CD4-positive, alpha-beta T cell treated with Interferon gamma for 1 hour (primary cell): Measurements from ENCODE around the gene MTNR1B.

Experiments used
- DNase-seq: peaks from one replicate; pipeline ENCODE4 v3.0.0-alpha.2; 2020

Gene MTNR1B

GRCh38 chr11:92969634-92970347 is at the start of gene MTNR1B:
TSS of gene MTNR1B (plus strand) at chr11:92969651. CDS start at chr11:92969726, 75 bp downstream.
- no peak for DNase-seq

GRCh38 chr11:92920331-92920730 is 49.1 kb upstream of the MTNR1B start:
- DNase-seq = no peak

GRCh38 chr11:92922731-92923130 is 46.7 kb upstream of the MTNR1B start:
- DNase-seq = no peak

- no peak for DNase-seq
These were observed 40.2 kb upstream of the MTNR1B start for GRCh38 chr11:92929246-92929645.

- no peak for DNase-seq
These were observed 39.8 kb upstream of the MTNR1B start for GRCh38 chr11:92929653-92930052.

- no peak for DNase-seq
These were observed 37.6 kb upstream of the MTNR1B start for GRCh38 chr11:92931746-92932422.

- DNase-seq = no peak
These were observed 30.1 kb upstream of the MTNR1B start for GRCh38 chr11:92939305-92939704.

- no peak for DNase-seq
These were observed 27.5 kb upstream of the MTNR1B start for GRCh38 chr11:92941676-92942571.

GRCh38 chr11:92946707-92947106 is 22.7 kb upstream of the MTNR1B start:
- DNase-seq = no peak

- DNase-seq = no peak
These were observed 21.3 kb upstream of the MTNR1B start for GRCh38 chr11:92948116-92948515.

GRCh38 chr11:92954003-92954402 is 15.4 kb upstream of the MTNR1B start:
- no peak for DNase-seq

- no peak for DNase-seq
These were observed 13.6 kb upstream of the MTNR1B start for GRCh38 chr11:92955860-92956259.

GRCh38 chr11:92960886-92961285 is 8.6 kb upstream of the MTNR1B start:
- no peak for DNase-seq

- no peak for DNase-seq
These were observed 7.0 kb upstream of the MTNR1B start for GRCh38 chr11:92962446-92962845.

- DNase-seq = no peak
These were observed 5.0 kb upstream of the MTNR1B start for GRCh38 chr11:92964471-92964870.

- DNase-seq = no peak
These were observed 4.3 kb upstream of the MTNR1B start for GRCh38 chr11:92965196-92965595.

- DNase-seq = no peak
These were observed 2.3 kb upstream of the MTNR1B start for GRCh38 chr11:92967178-92967577.

- DNase-seq = no peak
These were observed 1.6 kb upstream of the MTNR1B start for GRCh38 chr11:92967867-92968266.

GRCh38 chr11:92969293-92969633 is 188 bp upstream of the MTNR1B start:
- no peak for DNase-seq

- DNase-seq = no peak
These were observed 2.8 kb downstream of the MTNR1B start for GRCh38 chr11:92972248-92972647.

GRCh38 chr11:92975285-92975684 is 5.8 kb downstream of the MTNR1B start:
- DNase-seq = no peak

GRCh38 chr11:92976681-92977080 is 7.2 kb downstream of the MTNR1B start:
- no peak for DNase-seq

GRCh38 chr11:92977401-92977800 is 8.0 kb downstream of the MTNR1B start:
- no peak for DNase-seq
